OCI-LY1 (cell line): ENCODE measurements around the gene ACTG1.

Source experiments
- H2AFZ ChIP-seq: fragments of 200-600 bp; sonication (generic), shearing (Covaris generic); 2 replicates; pipeline ENCODE4 v1.6.0; 2014; ENCODE audit warnings: antibody characterized with exemption, mild to moderate bottlenecking, low read length
- H3F3A ChIP-seq: fragments of 200-600 bp; sonication (generic), shearing (Covaris generic); 2 replicates; pipeline ENCODE4 v1.6.0; 2014; ENCODE audit warnings: mild to moderate bottlenecking, antibody characterized with exemption, low read length, moderate library complexity; ENCODE audit not compliant: insufficient read depth
- H3K27ac ChIP-seq: fragments of 200-600 bp; sonication (generic); 2 replicates; pipeline ENCODE4 v1.5.1; 2014; ENCODE audit warnings: low read length, mixed run types, mild to moderate bottlenecking, low read depth; ENCODE audit not compliant: poor library complexity, severe bottlenecking
- H3K27me3 ChIP-seq: fragments of 200-600 bp; sonication (generic); 2 replicates; pipeline ENCODE4 v1.6.0; 2014; ENCODE audit warnings: antibody characterized with exemption, mild to moderate bottlenecking, low read length, moderate library complexity; ENCODE audit not compliant: insufficient read depth
- H3K36me3 ChIP-seq: fragments of 200-600 bp; sonication (generic); 2 replicates; pipeline ENCODE4 v1.6.1; 2014; ENCODE audit warnings: mild to moderate bottlenecking, antibody characterized with exemption, low read length, moderate library complexity, mixed read lengths; ENCODE audit not compliant: insufficient read depth
- H3K4me1 ChIP-seq: fragments of 200-600 bp; sonication (generic); 2 replicates; pipeline ENCODE4 v1.5.1; 2014; ENCODE audit warnings: mild to moderate bottlenecking, low read length, moderate library complexity; ENCODE audit not compliant: insufficient read depth, severe bottlenecking
- H3K4me2 ChIP-seq: fragments of 200-600 bp; sonication (generic), shearing (Covaris generic); 2 replicates; pipeline ENCODE4 v1.6.1; 2014; ENCODE audit warnings: low read length
- H3K4me3 ChIP-seq: fragments of 200-600 bp; sonication (generic); 2 replicates; pipeline ENCODE4 v1.5.1; 2014; ENCODE audit warnings: low read length, low read depth, mild to moderate bottlenecking, mixed read lengths; ENCODE audit not compliant: poor library complexity, severe bottlenecking
- H3K79me2 ChIP-seq: fragments of 200-600 bp; shearing (Covaris generic); 2 replicates; pipeline ENCODE4 v1.6.1; 2016; ENCODE audit warnings: mixed run types, low read length, mixed read lengths; ENCODE audit not compliant: insufficient read depth
- H3K9ac ChIP-seq: fragments of 200-600 bp; sonication (generic), shearing (Covaris generic); 2 replicates; pipeline ENCODE4 v1.6.1; 2014; ENCODE audit warnings: mild to moderate bottlenecking, low read length, mixed read lengths
- H3K9me2 ChIP-seq: fragments of 200-600 bp; sonication (generic), shearing (Covaris generic); 2 replicates; pipeline ENCODE4 v1.6.1; 2014; ENCODE audit warnings: low read depth, mild to moderate bottlenecking, low read length, mixed read lengths
- H3K9me3 ChIP-seq: fragments of 200-600 bp; shearing (Covaris generic); 2 replicates; pipeline ENCODE4 v1.6.1; 2014; ENCODE audit warnings: low read length, mixed read lengths
- H4K20me1 ChIP-seq: fragments of 200-600 bp; sonication (generic), shearing (Covaris generic); 2 replicates; pipeline ENCODE4 v1.6.0; 2016; ENCODE audit warnings: mild to moderate bottlenecking, low read length; ENCODE audit not compliant: insufficient read depth
- CTCF ChIP-seq: fragments of 200-600 bp; sonication (generic), shearing (Covaris generic); IDR thresholded peaks from 2 replicates; pipeline ENCODE4 v1.5.1; 2017; ENCODE audit warnings: mild to moderate bottlenecking, antibody characterized with exemption, low read length, moderate library complexity, mixed read lengths
- EZH2 ChIP-seq: fragments of 200-600 bp; sonication (generic), shearing (Covaris generic); IDR thresholded peaks from 2 replicates; pipeline ENCODE4 v1.8.0; 2017; ENCODE audit warnings: borderline replicate concordance, mixed run types, mild to moderate bottlenecking, antibody characterized with exemption, low read length, moderate library complexity, mixed read lengths

The ACTG1 gene

GRCh38 chr17:81544281-81544974 lies 31.8 kb upstream of the ACTG1 start:
- Histone ChIP-seq H3F3A (no peaks in the 10 kb centered on the region), H3K9ac (no peak overlapping the region), H3K4me1 (no peaks in the 10 kb centered on the region), H3K79me2 (no peaks in the 10 kb centered on the region), H3K4me2 (no peak overlapping the region), H3K27me3 (no peaks in the 10 kb centered on the region), H4K20me1 (no peaks in the 10 kb centered on the region), H2AFZ (no peak overlapping the region), H3K27ac (no peak overlapping the region), H3K9me2 (no peaks in the 10 kb centered on the region), H3K9me3 (no peaks in the 10 kb centered on the region), H3K36me3 (peaks cover 57% of the 10 kb centered on the region), H3K4me3 (no peak overlapping the region)
- TF ChIP-seq EZH2 = no peak
- TF ChIP-seq CTCF = no peak

- H3K27ac ChIP-seq = no peak overlapping the region
- no peaks in the 10 kb centered on the region for H3F3A ChIP-seq
- no peak overlapping the region for H3K9ac ChIP-seq
- no peak overlapping the region for H2AFZ ChIP-seq
- no peak for TF ChIP-seq CTCF
- TF ChIP-seq EZH2 = no peak
- H3K4me2 ChIP-seq = no peak overlapping the region
- no peaks in the 10 kb centered on the region for H3K4me1 ChIP-seq
- H3K79me2 ChIP-seq = no peaks in the 10 kb centered on the region
- no peaks in the 10 kb centered on the region for H4K20me1 ChIP-seq
- H3K27me3 ChIP-seq = no peaks in the 10 kb centered on the region
- peaks cover 52% of the 10 kb centered on the region for H3K36me3 ChIP-seq
- no peak overlapping the region for H3K4me3 ChIP-seq
- H3K9me2 ChIP-seq = no peaks in the 10 kb centered on the region
- no peaks in the 10 kb centered on the region for H3K9me3 ChIP-seq
These were observed 31.2 kb upstream of the ACTG1 start for GRCh38 chr17:81543756-81544155.

GRCh38 chr17:81543339-81543675 lies 30.7 kb upstream of the ACTG1 start:
- H3K4me1 ChIP-seq = no peaks in the 10 kb centered on the region
- no peak overlapping the region for H3K9ac ChIP-seq
- TF ChIP-seq EZH2 (no peak), CTCF (no peak)
- H3K9me3 ChIP-seq = no peaks in the 10 kb centered on the region
- H3K9me2 ChIP-seq = no peaks in the 10 kb centered on the region
- no peaks in the 10 kb centered on the region for H3K27me3 ChIP-seq
- no peak overlapping the region for H3K4me3 ChIP-seq
- H4K20me1 ChIP-seq = no peaks in the 10 kb centered on the region
- no peak overlapping the region for H3K27ac ChIP-seq
- no peak overlapping the region for H2AFZ ChIP-seq
- no peaks in the 10 kb centered on the region for H3K79me2 ChIP-seq
- H3K36me3 ChIP-seq = peaks cover 57% of the 10 kb centered on the region
- H3F3A ChIP-seq = no peaks in the 10 kb centered on the region
- H3K4me2 ChIP-seq = no peak overlapping the region
